ENCODE results near the gene MAP3K4. TPM values are rescaled to one million over a fixed set of nuclear protein-coding genes. Genes with fewer than 3 reads are reported as not detected.

MAP3K4 gene
- polyA plus RNA-seq, 3 donors: 3.2 to 12.3 (median 3.5) TPM

GRCh38 chr6:160955508-160956295, 35.9 kb upstream of the MAP3K4 start:
- H3K36me3 Mint-ChIP-seq: no peaks in the 10 kb centered on the region
- Histone ChIP-seq H2AFZ (ENCODE audit: insufficient read depth, low read depth, low read length, poor library complexity, severe bottlenecking) (no peak overlapping the region), H3K9ac (ENCODE audit: insufficient read depth, low read length, poor library complexity, severe bottlenecking) (no peak overlapping the region), H3K27me3 (ENCODE audit: control insufficient read depth in 2 of 2, insufficient read depth in 2 of 2, low read length in 2 of 2) (no peaks in the 10 kb centered on the region), H3K4me3 (replicated peaks in 1 of 3; ENCODE audit: low read depth in 2 of 3, low read length in 3 of 3) (no peak overlapping the region), H3K79me2 (ENCODE audit: insufficient read depth, low read length) (no peaks in the 10 kb centered on the region), H3K27ac (ENCODE audit: low read depth in 1 of 2, low read length in 2 of 2) (no peak overlapping the region), H3K4me2 (replicated peaks; ENCODE audit: extremely low read depth, low read length, poor library complexity, severe bottlenecking) (no peak overlapping the region), H4K20me1 (ENCODE audit: insufficient read depth, low read length) (no peaks in the 10 kb centered on the region), H3K36me3 (replicated peaks in 1 of 2; ENCODE audit: control insufficient read depth in 1 of 2, insufficient read depth in 2 of 2, low read length in 2 of 2) (no peaks in the 10 kb centered on the region), H3K4me1 (ENCODE audit: control insufficient read depth in 1 of 2, insufficient read depth in 2 of 2, low read length in 2 of 2) (no peaks in the 10 kb centered on the region), H3K9me3 (replicated peaks in 1 of 2; ENCODE audit: control insufficient read depth in 1 of 2, insufficient read depth in 1 of 2, low read length in 2 of 2) (no peaks in the 10 kb centered on the region)
- no peak for DNase-seq
- peaks cover 5 to 6% (median 6%) of the 10 kb centered on the region in 3 donors for H3K27me3 Mint-ChIP-seq (ENCODE audit: low read depth in 3 of 3)
- no peak overlapping the region for H3K27ac Mint-ChIP-seq
- 87% methylated on average over 10 of the region's 13 CpGs for WGBS (ENCODE audit: insufficient coverage)
- no peak for TF ChIP-seq CTCF (IDR thresholded peaks at IDR 0.05)
- no peak overlapping the region for H3K4me3 Mint-ChIP-seq
- peaks cover 0 to 8% (median 0%) of the 10 kb centered on the region in 7 donors for H3K9me3 Mint-ChIP-seq
- intact Hi-C loops (cut with micrococcal nuclease): no loop called here
- peaks cover 1% of the 10 kb centered on the region for H3K4me1 Mint-ChIP-seq

GRCh38 chr6:160956300-160957035, 35.1 kb upstream of the MAP3K4 start:
- 87% methylated on average over 8 of the region's 8 CpGs for WGBS (ENCODE audit: insufficient coverage)
- Mint-ChIP-seq H3K36me3 (no peaks in the 10 kb centered on the region), H3K4me3 (no peak overlapping the region), H3K27me3 (ENCODE audit: low read depth in 3 of 3) (peaks cover 4 to 6% (median 4%) of the 10 kb centered on the region in 3 donors), H3K9me3 (peaks cover 0 to 8% (median 0%) of the 10 kb centered on the region in 7 donors), H3K27ac (peak overlapping the region in 1 of 7 donors; percentile 10), H3K4me1 (peaks cover 1% of the 10 kb centered on the region)
- H3K36me3 ChIP-seq (replicated peaks in 1 of 2; ENCODE audit: control insufficient read depth in 1 of 2, insufficient read depth in 2 of 2, low read length in 2 of 2): no peaks in the 10 kb centered on the region
- no peak overlapping the region for H3K9ac ChIP-seq (ENCODE audit: insufficient read depth, low read length, poor library complexity, severe bottlenecking)
- intact Hi-C loops (cut with micrococcal nuclease): no loop called here
- H3K4me2 ChIP-seq (replicated peaks; ENCODE audit: extremely low read depth, low read length, poor library complexity, severe bottlenecking): no peak overlapping the region
- H3K4me3 ChIP-seq (replicated peaks in 1 of 3; ENCODE audit: low read depth in 2 of 3, low read length in 3 of 3): no peak overlapping the region
- TF ChIP-seq CTCF (IDR thresholded peaks at IDR 0.05): no peak
- no peaks in the 10 kb centered on the region for H3K79me2 ChIP-seq (ENCODE audit: insufficient read depth, low read length)
- DNase-seq: no peak
- no peaks in the 10 kb centered on the region for H3K9me3 ChIP-seq (replicated peaks in 1 of 2; ENCODE audit: control insufficient read depth in 1 of 2, insufficient read depth in 1 of 2, low read length in 2 of 2)
- H2AFZ ChIP-seq (ENCODE audit: insufficient read depth, low read depth, low read length, poor library complexity, severe bottlenecking): no peak overlapping the region
- H4K20me1 ChIP-seq (ENCODE audit: insufficient read depth, low read length): no peaks in the 10 kb centered on the region
- H3K27ac ChIP-seq (ENCODE audit: low read depth in 1 of 2, low read length in 2 of 2): no peak overlapping the region
- H3K4me1 ChIP-seq (ENCODE audit: control insufficient read depth in 1 of 2, insufficient read depth in 2 of 2, low read length in 2 of 2): no peaks in the 10 kb centered on the region
- H3K27me3 ChIP-seq (ENCODE audit: control insufficient read depth in 2 of 2, insufficient read depth in 2 of 2, low read length in 2 of 2): no peaks in the 10 kb centered on the region

Data from CD14-positive monocyte (primary cell).